Sigmoid colon (tissue), 7 donors: ENCODE results near the gene TIMP3. TPM values are rescaled to one million over a fixed set of nuclear protein-coding genes. Genes with fewer than 3 reads are reported as not detected.
"Not testable (repeated sequence)": the region's sequence is repeated elsewhere in the genome, so short reads cannot be mapped to it uniquely, and the experiment has no call there.

Source experiments
- DNase-seq: peaks from one replicate; pipeline ENCODE4 v3.0.0-alpha.2; 2019
- H3K27ac ChIP-seq, 4 donors: fragments of 200-600 bp; sonication (generic); one replicate each; pipeline ENCODE4 v1.5.1; 2016 to 2019; ENCODE audit warnings: mild to moderate bottlenecking in 1 of 4
- H3K27me3 ChIP-seq, 3 donors: fragments of 200-600 bp; sonication (generic); one replicate each; pipeline ENCODE4 v1.5.1; 2019; ENCODE audit warnings: mild to moderate bottlenecking in 1 of 3
- H3K36me3 ChIP-seq, 4 donors: fragments of 200-600 bp; sonication (generic); one replicate each; pipeline ENCODE4 v1.5.1; 2016 to 2019
- H3K4me1 ChIP-seq, 4 donors: fragments of 200-600 bp; sonication (generic); one replicate each; pipeline ENCODE4 v1.5.1; 2017 to 2019
- H3K4me3 ChIP-seq, 4 donors: fragments of 200-600 bp; sonication (generic); one replicate each; pipeline ENCODE4 v1.5.1; 2017 to 2019; ENCODE audit warnings: mild to moderate bottlenecking in 2 of 4, moderate library complexity in 1 of 4
- H3K9me3 ChIP-seq, 4 donors: fragments of 200-600 bp in 3 of 4; sonication (generic) in 3 of 4; one replicate each; pipeline versions ENCODE4 v1.5.1 to v1.6.1; 2013 to 2019
- EP300 ChIP-seq, 4 donors: sonication (generic); formaldehyde crosslinking; IDR thresholded peaks; one replicate each; pipeline ENCODE4 v1.6.1; 2017; ENCODE audit warnings: antibody characterized with exemption in 4 of 4
- POLR2A ChIP-seq, 2 donors: fragments of 450-650 bp; IDR thresholded peaks; one replicate each; pipeline ENCODE4 v1.6.1; 2016; ENCODE audit warnings: antibody characterized with exemption in 2 of 2, mild to moderate bottlenecking in 2 of 2, moderate library complexity in 2 of 2
- POLR2AphosphoS5 ChIP-seq, 4 donors: sonication (generic); formaldehyde crosslinking; IDR thresholded peaks; one replicate each; pipeline ENCODE4 v1.6.1; 2017; ENCODE audit warnings: antibody characterized with exemption in 4 of 4
- WGBS, 2 donors: extraction: QIAGEN DNeasy Blood & Tissue Kit; methylation state at CpG; one replicate each; pipeline ENCODE4 v1.1.7; 2013; 5-methylcytosine and 5-hydroxymethylcytosine counted together
- intact Hi-C: fragments of 100-400 bp; cut with DNase I; formaldehyde crosslinking; loops from one replicate; pipeline ENCODE4 v1.15.1; 2023
- polyA plus RNA-seq, 3 donors: library from polyadenylated mRNA; stranded (reverse); fragments of 200-250 nt; gene quantifications; one replicate each; pipeline ENCODE4 v1.2.3, GENCODE V29; 2013
- total RNA-seq, 4 donors: library from RNA; depleted of rRNA; stranded (reverse); fragments of >200 nt; gene quantifications; one replicate each; pipeline ENCODE4 v1.1.0, GENCODE V29; 2016
- TF ChIP-seq, protein P1 (sequence below), 4 experiments: fragments of 450-650 bp in 3 of 4; fragments of 200-600 bp in 1 of 4; IDR thresholded peaks; one replicate each; pipeline ENCODE4 v1.5.1; 2016 to 2019; ENCODE audit warnings: antibody characterized with exemption in 4 of 4, mild to moderate bottlenecking in 3 of 4, moderate library complexity in 2 of 4
- donor health status: healthy with polysubstance abuse.
- donor health status: Bipolar disorder and iron deficiency.
- donor health status: healthy.

Gene TIMP3
- total and polyA plus RNA-seq, 7 donors = 4.6 to 295 (median 120) TPM

DNA sequence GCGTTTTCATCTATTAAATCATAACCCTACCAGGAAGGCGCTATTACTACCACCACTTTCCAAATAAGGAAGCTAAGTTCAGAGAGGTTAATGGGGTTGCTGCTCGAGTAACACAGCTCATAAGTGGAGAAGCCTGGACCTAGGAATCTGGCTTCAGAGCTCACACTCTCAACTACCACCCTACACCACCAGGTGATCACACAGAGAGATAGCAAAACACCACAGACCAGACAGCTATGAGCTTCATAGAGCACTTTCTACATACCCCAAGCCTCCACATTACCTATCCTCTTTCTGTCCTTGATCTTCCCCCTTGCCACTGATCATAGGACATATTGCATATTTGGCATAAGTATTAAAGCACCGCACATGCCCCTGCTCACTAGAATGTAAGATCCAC lies 65.4 kb downstream of the TIMP3 start:
- 47 to 78% methylated on average over 4 of the region's 4 CpGs for WGBS, 2 donors
- intact Hi-C loops = no loop called here

DNA sequence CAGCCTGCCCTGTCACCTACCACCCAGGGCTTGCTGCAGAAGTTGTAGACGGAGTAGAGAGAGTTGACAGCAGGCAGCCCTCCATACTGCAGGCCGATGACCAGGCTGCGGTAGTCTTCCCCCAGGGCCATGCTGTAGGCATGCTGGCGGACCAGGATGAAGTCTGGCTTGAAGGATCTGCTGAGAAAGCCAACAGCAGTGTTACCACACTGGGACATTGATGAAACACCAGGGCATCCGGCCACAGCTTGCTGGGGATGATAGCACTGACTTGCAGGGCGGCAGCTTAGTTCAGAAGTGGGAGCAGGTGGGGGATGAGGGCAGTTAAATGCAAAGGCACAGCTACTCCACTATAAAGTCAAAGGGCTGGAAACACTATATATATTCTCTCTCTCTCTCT lies 67.4 kb downstream of the TIMP3 start:
- H3K27ac ChIP-seq = no peak overlapping the region
- H3K9me3 ChIP-seq = no peaks in the 10 kb centered on the region
- H3K27me3 ChIP-seq = no peaks in the 10 kb centered on the region
- H3K36me3 ChIP-seq = no peaks in the 10 kb centered on the region
- WGBS, 2 donors = 87 to 90% methylated on average over 6 of the region's 6 CpGs
- no peak for DNase-seq
- H3K4me3 ChIP-seq = no peak overlapping the region
- no peaks in the 10 kb centered on the region for H3K4me1 ChIP-seq
- TF ChIP-seq POLR2A (IDR thresholded peaks at IDR 0.05) (no peak), POLR2AphosphoS5 (IDR thresholded peaks at IDR 0.05) (no peak), EP300 (IDR thresholded peaks at IDR 0.05) (no peak)
- TF ChIP-seq, protein P1, sequence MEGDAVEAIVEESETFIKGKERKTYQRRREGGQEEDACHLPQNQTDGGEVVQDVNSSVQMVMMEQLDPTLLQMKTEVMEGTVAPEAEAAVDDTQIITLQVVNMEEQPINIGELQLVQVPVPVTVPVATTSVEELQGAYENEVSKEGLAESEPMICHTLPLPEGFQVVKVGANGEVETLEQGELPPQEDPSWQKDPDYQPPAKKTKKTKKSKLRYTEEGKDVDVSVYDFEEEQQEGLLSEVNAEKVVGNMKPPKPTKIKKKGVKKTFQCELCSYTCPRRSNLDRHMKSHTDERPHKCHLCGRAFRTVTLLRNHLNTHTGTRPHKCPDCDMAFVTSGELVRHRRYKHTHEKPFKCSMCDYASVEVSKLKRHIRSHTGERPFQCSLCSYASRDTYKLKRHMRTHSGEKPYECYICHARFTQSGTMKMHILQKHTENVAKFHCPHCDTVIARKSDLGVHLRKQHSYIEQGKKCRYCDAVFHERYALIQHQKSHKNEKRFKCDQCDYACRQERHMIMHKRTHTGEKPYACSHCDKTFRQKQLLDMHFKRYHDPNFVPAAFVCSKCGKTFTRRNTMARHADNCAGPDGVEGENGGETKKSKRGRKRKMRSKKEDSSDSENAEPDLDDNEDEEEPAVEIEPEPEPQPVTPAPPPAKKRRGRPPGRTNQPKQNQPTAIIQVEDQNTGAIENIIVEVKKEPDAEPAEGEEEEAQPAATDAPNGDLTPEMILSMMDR (IDR thresholded peaks at IDR 0.05) = no peak
- intact Hi-C loops = no loop called here

More for the DNA sequence above, 65.4 kb downstream of the TIMP3 start:
- Histone ChIP-seq H3K27me3 (no peaks in the 10 kb centered on the region), H3K4me1 (no peaks in the 10 kb centered on the region), H3K36me3 (peaks cover 0 to 7% (median 0%) of the 10 kb centered on the region in 4 donors), H3K4me3 (no peak overlapping the region), H3K9me3 (no peaks in the 10 kb centered on the region), H3K27ac (no peak overlapping the region)
- TF ChIP-seq POLR2A (IDR thresholded peaks at IDR 0.05) (no peak), POLR2AphosphoS5 (IDR thresholded peaks at IDR 0.05) (no peak), EP300 (IDR thresholded peaks at IDR 0.05) (no peak)
- TF ChIP-seq, protein P1 (IDR thresholded peaks at IDR 0.05) = no peak
- no peak for DNase-seq

DNA sequence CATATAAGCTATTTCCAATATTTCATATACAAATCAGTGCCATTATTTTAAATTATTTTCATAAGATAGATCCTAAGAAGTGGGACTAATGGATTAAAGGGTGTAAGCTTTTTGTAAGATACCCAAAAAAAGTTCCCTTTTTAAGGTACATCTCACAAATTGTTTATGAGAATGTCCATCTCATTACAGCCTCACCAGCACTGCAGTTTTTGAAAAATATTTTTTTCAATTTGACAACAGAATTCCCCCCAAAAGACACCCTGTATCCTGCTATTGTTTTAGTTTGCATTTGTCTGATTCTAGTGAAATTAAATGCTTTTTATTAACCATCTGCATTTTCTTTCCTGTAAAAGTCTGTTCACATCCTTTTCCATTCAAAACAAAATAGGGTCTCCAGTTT lies 69.0 kb downstream of the TIMP3 start:
- H3K36me3 ChIP-seq = no peaks in the 10 kb centered on the region
- TF ChIP-seq, protein P1 (IDR thresholded peaks at IDR 0.05) = no peak
- TF ChIP-seq POLR2AphosphoS5 (IDR thresholded peaks at IDR 0.05) (no peak), EP300 (IDR thresholded peaks at IDR 0.05) (no peak), POLR2A (IDR thresholded peaks at IDR 0.05) (no peak)
- no peak for DNase-seq
- H3K27ac ChIP-seq = no peak overlapping the region
- no peaks in the 10 kb centered on the region for H3K9me3 ChIP-seq
- intact Hi-C loops = no loop called here
- no peaks in the 10 kb centered on the region for H3K27me3 ChIP-seq
- no peak overlapping the region for H3K4me3 ChIP-seq
- no peaks in the 10 kb centered on the region for H3K4me1 ChIP-seq

DNA sequence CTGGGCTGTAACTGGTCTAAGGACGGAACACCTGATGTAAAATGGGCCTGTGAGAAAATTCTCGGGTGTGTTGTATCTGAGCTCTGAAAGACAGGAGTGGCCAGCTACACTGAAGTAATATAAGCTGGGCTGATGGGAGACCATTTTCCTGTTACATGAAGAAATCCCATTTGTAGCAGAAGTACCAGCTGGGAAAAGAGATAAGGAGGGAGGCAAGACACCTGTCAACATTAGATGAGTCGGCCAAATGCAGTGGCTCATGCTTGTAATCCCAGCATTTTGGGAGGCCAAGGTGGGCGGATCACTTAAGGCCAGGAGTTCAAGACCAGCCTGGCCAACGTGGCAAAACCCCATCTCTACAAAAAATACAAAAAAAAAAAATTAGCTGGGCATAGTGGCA lies 72.1 kb downstream of the TIMP3 start:
- H3K9me3 ChIP-seq, intact Hi-C loops, H3K36me3 ChIP-seq, DNase-seq, H3K4me1 ChIP-seq, H3K4me3 ChIP-seq, H3K27me3 ChIP-seq, H3K27ac ChIP-seq: not testable (repeated sequence)
- WGBS, 2 donors = 68 to 85% methylated on average over 5 of the region's 5 CpGs

DNA sequence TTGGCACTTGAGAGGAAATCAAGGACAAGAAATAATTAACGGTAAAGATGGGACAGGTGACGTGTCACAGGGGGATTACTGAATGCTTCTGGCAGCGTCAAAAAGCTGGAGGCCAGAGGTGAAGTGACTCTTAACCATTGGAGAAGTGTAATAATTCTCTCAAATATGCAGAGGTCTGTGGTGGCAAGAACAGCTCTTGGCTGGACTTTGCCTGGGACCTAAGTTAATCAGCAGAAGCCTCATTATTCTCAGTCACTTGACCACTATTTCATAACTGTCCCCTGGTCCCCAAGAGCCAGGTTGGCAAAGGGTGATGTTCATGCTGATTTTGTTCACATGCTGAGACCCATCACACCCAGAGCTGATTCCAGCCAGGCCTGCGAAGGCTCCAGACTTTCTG lies 72.9 kb downstream of the TIMP3 start:
- Histone ChIP-seq H3K4me1 (no peaks in the 10 kb centered on the region), H3K27me3 (no peaks in the 10 kb centered on the region), H3K9me3 (no peaks in the 10 kb centered on the region), H3K27ac (no peak overlapping the region), H3K4me3 (no peak overlapping the region), H3K36me3 (no peaks in the 10 kb centered on the region)
- intact Hi-C loops = no loop called here
- WGBS, 2 donors = 79 to 86% methylated on average over 4 of the region's 4 CpGs
- no peak for DNase-seq
- TF ChIP-seq POLR2AphosphoS5 (IDR thresholded peaks at IDR 0.05) (no peak), EP300 (IDR thresholded peaks at IDR 0.05) (no peak), POLR2A (IDR thresholded peaks at IDR 0.05) (no peak)
- TF ChIP-seq, protein P1 (IDR thresholded peaks at IDR 0.05) = no peak
